Neural cell (in vitro differentiated cells): Measurements from ENCODE around the gene NCOA4.

Experiments used
- CTCF ChIP-seq: fragments of 450-650 bp; IDR thresholded peaks from 2 replicates; pipeline ENCODE4 v1.5.1; 2014; ENCODE audit warnings: antibody characterized with exemption, mild to moderate bottlenecking, moderate library complexity; ENCODE audit not compliant: poor library complexity, severe bottlenecking
- EP300 ChIP-seq: fragments of 450-650 bp; conservative IDR thresholded peaks from 2 replicates; pipeline ENCODE4 v1.6.1; 2014; ENCODE audit warnings: antibody characterized with exemption, mild to moderate bottlenecking, moderate library complexity; ENCODE audit not compliant: poor library complexity, severe bottlenecking
- EZH2 ChIP-seq: fragments of 200-600, 300-800 bp; shearing (Covaris generic), sonication (generic); IDR thresholded peaks from 2 replicates; pipeline ENCODE4 v1.6.1; 2014; ENCODE audit warnings: antibody characterized with exemption, low read length, borderline replicate concordance, mild to moderate bottlenecking; ENCODE audit not compliant: insufficient read depth, poor library complexity, severe bottlenecking
- MXI1 ChIP-seq: fragments of 450-650 bp; conservative IDR thresholded peaks from 2 replicates; pipeline ENCODE4 v1.6.1; 2014; ENCODE audit warnings: antibody characterized with exemption, mild to moderate bottlenecking; ENCODE audit not compliant: poor library complexity, severe bottlenecking
- POLR2AphosphoS5 ChIP-seq: IDR thresholded peaks from 2 replicates; pipeline ENCODE4 v1.6.1; 2012
- RAD21 ChIP-seq: fragments of 450-650 bp; conservative IDR thresholded peaks from 2 replicates; pipeline ENCODE4 v1.6.1; 2014; ENCODE audit warnings: antibody characterized with exemption, mild to moderate bottlenecking, moderate library complexity
- REST ChIP-seq: IDR thresholded peaks from 2 replicates; pipeline ENCODE4 v1.6.1; 2012; ENCODE audit warnings: borderline replicate concordance
- TAF1 ChIP-seq: IDR thresholded peaks from 2 replicates; pipeline ENCODE4 v1.6.1; 2012; ENCODE audit warnings: low read depth

GRCh38 chr10:46016190-46016589 is 14.2 kb downstream of the NCOA4 start:
- no peak for TF ChIP-seq CTCF
- TF ChIP-seq RAD21: no peak
- TF ChIP-seq EZH2: no peak
- no peak for TF ChIP-seq POLR2AphosphoS5
- no peak for TF ChIP-seq EP300
- no peak for TF ChIP-seq MXI1
- no peak for TF ChIP-seq REST
- TF ChIP-seq TAF1: no peak
